T-helper 2 cell treated with Interferon-gamma antibody and Interleukin-4, amounts not matched to agents 100 ng/mL and 5 ng/mL, for 36 hours (primary cell): ENCODE measurements around the gene EPAS1. TPM values are rescaled to one million over a fixed set of nuclear protein-coding genes. Genes with fewer than 3 reads are reported as not detected.

ENCODE experiments used
- intact Hi-C: fragments of 100-400 bp; cut with micrococcal nuclease; formaldehyde crosslinking; loops from one replicate; pipeline ENCODE4 v1.15.1; 2023
- total RNA-seq: library from RNA; stranded (reverse); gene quantifications from 2 replicates; pipeline ENCODE4 v1.2.3, GENCODE V29; 2022

Gene EPAS1
- total RNA-seq, 1 donor from 2014 or later: 28.2 TPM

- intact Hi-C loops: no loop called here
Observed at GRCh38 chr2:46337208-46337994, 40.2 kb downstream of the EPAS1 start.

GRCh38 chr2:46338674-46339073, 41.5 kb downstream of the EPAS1 start:
- intact Hi-C loops: no loop called here

- intact Hi-C loops: no loop called here
Observed at GRCh38 chr2:46339200-46339599, 42.0 kb downstream of the EPAS1 start.

GRCh38 chr2:46339676-46340459, 42.7 kb downstream of the EPAS1 start:
- intact Hi-C loops: no loop called here

- intact Hi-C loops: no loop called here
Observed at GRCh38 chr2:46340740-46341420, 43.7 kb downstream of the EPAS1 start.

- intact Hi-C loops: no loop called here
Observed at GRCh38 chr2:46342566-46343315, 45.5 kb downstream of the EPAS1 start.

GRCh38 chr2:46344706-46345105, 47.5 kb downstream of the EPAS1 start:
- intact Hi-C loops: no loop called here

GRCh38 chr2:46345775-46346174, 48.6 kb downstream of the EPAS1 start:
- intact Hi-C loops: no loop called here

GRCh38 chr2:46346719-46347118, 49.5 kb downstream of the EPAS1 start:
- intact Hi-C loops: no loop called here

- intact Hi-C loops: no loop called here
Observed at GRCh38 chr2:46347648-46348280, 50.6 kb downstream of the EPAS1 start.

- intact Hi-C loops: no loop called here
Observed at GRCh38 chr2:46349115-46349547, 51.9 kb downstream of the EPAS1 start.

GRCh38 chr2:46350029-46350689, 53.0 kb downstream of the EPAS1 start:
- intact Hi-C loops: loop anchor here (2.0 to 5.0 kb wide), 3 partner anchors 15 to 87 kb away; partner anchors contain the start of gene EPAS1

GRCh38 chr2:46351098-46351749, 54.0 kb downstream of the EPAS1 start:
- intact Hi-C loops: loop anchor here (2.0 to 5.0 kb wide), 3 partner anchors 14 to 86 kb away; partner anchors contain the start of gene EPAS1

- intact Hi-C loops: loop anchor here (2.0 to 5.0 kb wide), 3 partner anchors 13 to 86 kb away; partner anchors contain the start of gene EPAS1
Observed at GRCh38 chr2:46351750-46352138, 54.5 kb downstream of the EPAS1 start.

GRCh38 chr2:46352621-46353020, 55.4 kb downstream of the EPAS1 start:
- intact Hi-C loops: loop anchor here (5.0 kb wide), 2 partner anchors 55 to 85 kb away; partner anchors contain the start of gene EPAS1

- intact Hi-C loops: loop anchor here (5.0 kb wide), 2 partner anchors 56 to 84 kb away; partner anchors contain the start of gene EPAS1
Observed at GRCh38 chr2:46353509-46353908, 56.3 kb downstream of the EPAS1 start.

- intact Hi-C loops: no loop called here
Observed at GRCh38 chr2:46355756-46356155, 58.5 kb downstream of the EPAS1 start.

- intact Hi-C loops: no loop called here
Observed at GRCh38 chr2:46356991-46357390, 59.8 kb downstream of the EPAS1 start.

GRCh38 chr2:46358713-46359112, 61.5 kb downstream of the EPAS1 start:
- intact Hi-C loops: no loop called here
